Rectal smooth muscle tissue (tissue), 1 donor: ENCODE measurements around the gene RBM20.

Source experiments
- H3K27ac ChIP-seq: one replicate; pipeline ENCODE4 v1.7.0; 2013; ENCODE audit warnings: low read depth, low read length, inconsistent platforms
- H3K27me3 ChIP-seq: one replicate; pipeline ENCODE4 v1.7.0; 2013; ENCODE audit warnings: low read length; ENCODE audit not compliant: control insufficient read depth, insufficient read depth
- H3K36me3 ChIP-seq: one replicate; pipeline ENCODE4 v1.7.0; 2013; ENCODE audit warnings: low read length; ENCODE audit not compliant: control insufficient read depth, insufficient read depth
- H3K4me1 ChIP-seq: one replicate; pipeline ENCODE4 v1.7.0; 2013; ENCODE audit warnings: low read length; ENCODE audit not compliant: control insufficient read depth, insufficient read depth
- H3K4me3 ChIP-seq: one replicate; pipeline ENCODE4 v1.7.0; 2013; ENCODE audit warnings: low read length
- H3K9ac ChIP-seq: one replicate; pipeline ENCODE4 v1.7.0; 2013; ENCODE audit warnings: low read length

Gene RBM20

GRCh38 chr10:110644598-110645462 is 694 bp downstream of the RBM20 start:
- peaks cover 10% of the 10 kb centered on the region for H3K27me3 ChIP-seq
- H3K9ac ChIP-seq = no peak overlapping the region
- no peaks in the 10 kb centered on the region for H3K36me3 ChIP-seq
- peak overlapping the region; percentile 78 for H3K27ac ChIP-seq
- peaks cover 2% of the 10 kb centered on the region for H3K4me1 ChIP-seq
- H3K4me3 ChIP-seq = peak overlapping the region; percentile 65

DNA sequence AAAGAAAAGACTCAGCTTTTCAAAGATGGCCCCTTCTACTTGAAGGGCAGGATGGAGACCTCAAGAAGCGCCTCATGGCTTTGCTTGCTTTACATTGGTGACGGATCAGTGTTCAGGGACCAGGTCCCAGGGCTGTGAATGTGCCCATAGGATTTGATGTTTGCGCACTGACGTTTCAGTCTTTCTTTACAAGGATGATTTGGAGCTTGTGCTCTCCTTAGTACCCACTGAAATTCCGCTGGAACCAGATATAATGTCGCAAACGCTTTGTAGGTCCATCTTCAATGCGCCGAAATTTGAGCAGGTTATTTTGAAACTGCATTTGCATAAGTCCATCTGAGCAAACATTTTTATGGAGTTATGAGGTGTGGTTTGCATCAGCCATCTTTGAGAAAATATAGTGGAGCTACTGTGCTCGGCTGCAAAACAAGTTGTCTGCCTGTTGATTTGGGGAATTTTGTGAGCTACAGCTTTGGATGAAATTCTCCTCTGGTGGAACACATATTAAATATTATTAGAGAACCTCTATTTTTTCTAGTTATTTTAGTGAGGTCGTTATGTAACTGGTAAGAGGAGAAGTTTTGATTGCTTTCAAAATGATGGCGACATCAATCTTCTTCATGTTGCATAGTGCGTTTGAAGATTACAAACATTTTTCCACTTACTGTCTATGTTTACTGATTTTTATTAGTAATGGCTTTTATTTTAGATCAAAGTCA is 2.4 kb downstream of the RBM20 start:
- H3K27me3 ChIP-seq = peaks cover 10% of the 10 kb centered on the region
- H3K27ac ChIP-seq = no peak overlapping the region
- no peak overlapping the region for H3K9ac ChIP-seq
- no peaks in the 10 kb centered on the region for H3K4me1 ChIP-seq
- no peak overlapping the region for H3K4me3 ChIP-seq
- H3K36me3 ChIP-seq = no peaks in the 10 kb centered on the region

DNA sequence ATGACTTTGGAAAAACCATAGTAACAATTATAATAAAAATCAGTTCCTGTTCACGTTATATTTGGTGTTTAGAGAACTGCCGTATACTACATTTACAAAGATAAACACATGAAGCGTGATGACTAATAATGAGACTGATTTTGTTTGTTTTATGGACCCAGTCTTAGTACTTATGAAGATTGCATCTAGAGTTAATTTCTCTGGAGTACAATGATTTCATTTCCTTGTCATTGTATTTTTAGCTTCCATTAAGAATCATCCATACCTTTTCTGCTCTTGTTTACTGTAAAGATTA is 2.9 kb downstream of the RBM20 start:
- Histone ChIP-seq H3K9ac (no peak overlapping the region), H3K27me3 (peaks cover 10% of the 10 kb centered on the region), H3K4me1 (no peaks in the 10 kb centered on the region)

DNA sequence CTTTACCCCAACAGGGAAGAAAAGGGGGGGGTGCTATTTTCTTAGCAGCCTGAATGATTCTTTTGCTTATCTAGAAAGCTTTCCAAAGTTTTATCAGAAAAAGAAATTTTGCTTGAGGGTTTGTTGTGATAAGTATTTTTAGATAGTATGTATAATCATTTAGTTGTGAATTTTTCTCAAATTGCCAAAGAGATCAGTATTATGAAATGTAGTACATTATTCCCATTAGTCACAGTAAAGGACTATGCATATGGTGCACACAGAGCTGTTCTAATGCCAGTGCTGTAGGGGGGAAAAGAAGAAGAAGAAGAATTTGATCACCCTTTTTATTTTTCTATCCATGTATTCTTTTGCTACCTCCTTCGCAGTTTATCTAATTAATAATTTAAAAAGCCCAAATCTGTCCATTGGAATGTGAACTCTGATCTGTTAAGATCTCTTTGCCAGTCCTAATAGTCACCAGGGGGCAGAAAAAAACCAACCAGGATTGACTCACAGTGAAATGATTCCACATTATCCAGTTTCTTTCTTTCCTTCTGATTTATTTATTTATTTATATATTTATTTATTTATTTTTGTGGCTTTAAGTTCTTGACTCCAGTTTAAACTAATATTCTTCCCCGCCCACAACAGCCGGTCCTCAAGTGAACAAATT is 4.7 kb downstream of the RBM20 start:
- Histone ChIP-seq H3K4me1 (no peaks in the 10 kb centered on the region), H3K9ac (no peak overlapping the region), H3K4me3 (no peak overlapping the region), H3K36me3 (no peaks in the 10 kb centered on the region), H3K27me3 (peaks cover 4% of the 10 kb centered on the region), H3K27ac (no peak overlapping the region)

More for the DNA sequence above, 2.9 kb downstream of the RBM20 start:
- Histone ChIP-seq H3K27ac (no peak overlapping the region), H3K36me3 (no peaks in the 10 kb centered on the region), H3K4me3 (no peak overlapping the region)

GRCh38 chr10:110649347-110650264 is 5.5 kb downstream of the RBM20 start:
- Histone ChIP-seq H3K27me3 (peaks cover 3% of the 10 kb centered on the region), H3K9ac (no peak overlapping the region), H3K27ac (no peak overlapping the region), H3K4me1 (no peaks in the 10 kb centered on the region), H3K4me3 (no peak overlapping the region), H3K36me3 (no peaks in the 10 kb centered on the region)

GRCh38 chr10:110650265-110650668 is 6.1 kb downstream of the RBM20 start:
- no peak overlapping the region for H3K4me3 ChIP-seq
- H3K27me3 ChIP-seq = no peaks in the 10 kb centered on the region
- H3K4me1 ChIP-seq = peaks cover 1% of the 10 kb centered on the region
- no peaks in the 10 kb centered on the region for H3K36me3 ChIP-seq
- H3K9ac ChIP-seq = no peak overlapping the region
- H3K27ac ChIP-seq = no peak overlapping the region

GRCh38 chr10:110651044-110651958 is 7.2 kb downstream of the RBM20 start:
- H3K4me3 ChIP-seq = no peak overlapping the region
- H3K27me3 ChIP-seq = no peaks in the 10 kb centered on the region
- no peak overlapping the region for H3K9ac ChIP-seq
- peak overlapping the region; percentile 75 for H3K27ac ChIP-seq
- H3K4me1 ChIP-seq = peaks cover 2% of the 10 kb centered on the region
- H3K36me3 ChIP-seq = no peaks in the 10 kb centered on the region

- H3K27ac ChIP-seq = no peak overlapping the region
- H3K9ac ChIP-seq = no peak overlapping the region
- H3K27me3 ChIP-seq = no peaks in the 10 kb centered on the region
- H3K4me3 ChIP-seq = no peak overlapping the region
- H3K36me3 ChIP-seq = no peaks in the 10 kb centered on the region
- peaks cover 2% of the 10 kb centered on the region for H3K4me1 ChIP-seq
Measured at GRCh38 chr10:110652475-110653118, 8.5 kb downstream of the RBM20 start.

DNA sequence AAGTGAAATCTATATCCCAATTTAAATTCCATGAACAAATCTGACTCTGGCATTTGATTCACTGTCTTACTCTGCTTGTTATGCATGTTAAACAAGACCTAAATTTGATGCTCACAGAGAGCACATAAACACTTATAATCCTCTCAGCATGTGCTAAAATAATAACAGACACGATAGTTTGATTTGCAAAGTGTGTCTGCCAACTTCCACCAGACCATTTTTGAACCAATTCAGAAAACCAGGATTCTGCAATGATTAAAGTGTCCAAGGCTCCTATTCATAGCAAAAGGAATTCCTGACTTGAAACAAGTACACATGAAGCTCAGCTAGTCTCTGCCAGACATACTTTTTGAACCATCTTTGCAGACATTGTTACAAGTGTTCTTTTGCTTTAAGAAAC is 11.2 kb downstream of the RBM20 start:
- no peaks in the 10 kb centered on the region for H3K36me3 ChIP-seq
- no peak overlapping the region for H3K4me3 ChIP-seq
- no peaks in the 10 kb centered on the region for H3K27me3 ChIP-seq
- H3K4me1 ChIP-seq = peaks cover 5% of the 10 kb centered on the region
- no peak overlapping the region for H3K27ac ChIP-seq
- no peak overlapping the region for H3K9ac ChIP-seq

DNA sequence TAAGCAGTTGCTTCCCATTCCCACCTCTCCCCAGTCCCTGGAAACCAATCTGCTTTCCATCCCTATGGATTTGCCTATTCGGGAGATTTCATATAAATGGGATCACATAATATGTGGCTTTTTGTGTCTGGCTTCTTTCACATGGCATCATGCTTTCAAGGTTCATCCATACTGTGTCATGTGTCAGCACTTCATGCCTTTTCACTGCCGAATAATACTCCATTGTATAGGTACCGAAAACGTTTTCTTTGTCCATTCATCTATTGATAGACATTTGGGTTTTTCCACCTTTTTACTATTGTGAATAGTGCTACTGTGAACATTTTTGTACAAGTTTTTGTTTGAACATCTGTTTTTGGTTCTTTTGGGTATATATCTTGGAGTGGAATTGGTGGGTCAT is 12.5 kb downstream of the RBM20 start:
- no peak overlapping the region for H3K9ac ChIP-seq
- no peaks in the 10 kb centered on the region for H3K36me3 ChIP-seq
- no peaks in the 10 kb centered on the region for H3K27me3 ChIP-seq
- H3K4me1 ChIP-seq = peaks cover 5% of the 10 kb centered on the region
- H3K27ac ChIP-seq = no peak overlapping the region
- H3K4me3 ChIP-seq = no peak overlapping the region
